ENCODE measurements around the gene TENT4B. TPM values are rescaled to one million over a fixed set of nuclear protein-coding genes. Genes with fewer than 3 reads are reported as not detected.

The TENT4B gene
- total RNA-seq, 1 donor from 2014 or later, result 8.4 TPM

DNA sequence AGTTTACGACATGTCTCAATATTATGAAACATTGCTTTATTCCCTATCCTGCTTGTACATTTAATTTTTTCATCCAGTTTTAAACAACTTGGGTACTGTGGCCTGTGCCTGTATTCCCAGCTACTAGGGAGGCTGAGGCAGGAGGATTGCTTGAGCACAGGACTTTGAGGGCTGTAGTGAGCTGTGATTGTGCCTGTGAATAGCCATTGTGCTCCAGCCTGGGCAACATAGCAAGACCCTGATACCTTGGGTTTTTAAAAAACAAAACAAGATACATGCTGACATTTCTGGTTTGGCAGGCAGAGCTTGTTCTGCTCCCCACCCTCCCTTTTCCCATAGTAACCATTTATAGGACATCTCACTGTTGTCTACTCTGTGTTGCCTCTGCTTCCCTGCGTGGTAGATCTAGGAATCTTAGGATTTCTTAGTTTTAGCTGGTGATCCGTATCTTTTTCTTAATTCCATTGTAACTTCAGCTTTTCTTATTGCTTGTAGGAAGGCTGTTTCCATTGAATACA lies 35.6 kb downstream of the TENT4B start:
- TF ChIP-seq, protein P1, sequence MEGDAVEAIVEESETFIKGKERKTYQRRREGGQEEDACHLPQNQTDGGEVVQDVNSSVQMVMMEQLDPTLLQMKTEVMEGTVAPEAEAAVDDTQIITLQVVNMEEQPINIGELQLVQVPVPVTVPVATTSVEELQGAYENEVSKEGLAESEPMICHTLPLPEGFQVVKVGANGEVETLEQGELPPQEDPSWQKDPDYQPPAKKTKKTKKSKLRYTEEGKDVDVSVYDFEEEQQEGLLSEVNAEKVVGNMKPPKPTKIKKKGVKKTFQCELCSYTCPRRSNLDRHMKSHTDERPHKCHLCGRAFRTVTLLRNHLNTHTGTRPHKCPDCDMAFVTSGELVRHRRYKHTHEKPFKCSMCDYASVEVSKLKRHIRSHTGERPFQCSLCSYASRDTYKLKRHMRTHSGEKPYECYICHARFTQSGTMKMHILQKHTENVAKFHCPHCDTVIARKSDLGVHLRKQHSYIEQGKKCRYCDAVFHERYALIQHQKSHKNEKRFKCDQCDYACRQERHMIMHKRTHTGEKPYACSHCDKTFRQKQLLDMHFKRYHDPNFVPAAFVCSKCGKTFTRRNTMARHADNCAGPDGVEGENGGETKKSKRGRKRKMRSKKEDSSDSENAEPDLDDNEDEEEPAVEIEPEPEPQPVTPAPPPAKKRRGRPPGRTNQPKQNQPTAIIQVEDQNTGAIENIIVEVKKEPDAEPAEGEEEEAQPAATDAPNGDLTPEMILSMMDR (IDR thresholded peaks at IDR 0.05), result no peak
- no peak overlapping the region for H3K27ac Mint-ChIP-seq (ENCODE audit: unreplicated experiment)
- no peaks in the 10 kb centered on the region for H3K27me3 Mint-ChIP-seq (ENCODE audit: low read depth)

DNA sequence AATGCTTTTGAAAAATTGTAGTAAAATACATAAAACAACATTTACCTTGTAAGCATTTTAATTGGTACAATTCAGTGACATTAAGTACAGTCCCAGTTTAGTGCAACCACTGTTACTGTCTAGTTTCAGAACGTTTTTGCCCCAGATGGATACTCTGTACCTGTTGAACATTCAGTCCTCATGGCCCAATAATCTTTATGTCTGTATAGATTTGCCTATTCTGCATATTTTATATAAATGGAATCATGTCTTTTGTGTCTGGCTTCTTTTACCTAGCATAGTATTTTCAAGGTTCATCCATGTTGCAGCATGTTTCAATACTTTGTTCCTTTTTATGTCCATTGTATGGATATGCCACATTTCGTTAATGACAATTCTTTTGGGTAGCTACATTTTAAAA lies 37.2 kb downstream of the TENT4B start:
- H3K36me3 Mint-ChIP-seq (ENCODE audit: low read depth), result no peaks in the 10 kb centered on the region
- no peak overlapping the region for H3K4me3 Mint-ChIP-seq (ENCODE audit: unreplicated experiment)
- peaks cover 35% of the 10 kb centered on the region for H3K4me1 Mint-ChIP-seq (ENCODE audit: low read depth)
- TF ChIP-seq, protein P1 (IDR thresholded peaks at IDR 0.05), result no peak
- no peaks in the 10 kb centered on the region for H3K27me3 Mint-ChIP-seq (ENCODE audit: low read depth)
- H3K27ac Mint-ChIP-seq (ENCODE audit: unreplicated experiment), result no peak overlapping the region
- DNase-seq (ENCODE audit: low spot score), result no peak
- no peaks in the 10 kb centered on the region for H3K9me3 Mint-ChIP-seq (ENCODE audit: low read depth)

More for the DNA sequence above, 35.6 kb downstream of the TENT4B start:
- DNase-seq (ENCODE audit: low spot score), result no peak
- Mint-ChIP-seq H3K36me3 (ENCODE audit: low read depth) (no peaks in the 10 kb centered on the region), H3K9me3 (ENCODE audit: low read depth) (no peaks in the 10 kb centered on the region), H3K4me1 (ENCODE audit: low read depth) (peaks cover 43% of the 10 kb centered on the region), H3K4me3 (ENCODE audit: unreplicated experiment) (no peak overlapping the region)

DNA sequence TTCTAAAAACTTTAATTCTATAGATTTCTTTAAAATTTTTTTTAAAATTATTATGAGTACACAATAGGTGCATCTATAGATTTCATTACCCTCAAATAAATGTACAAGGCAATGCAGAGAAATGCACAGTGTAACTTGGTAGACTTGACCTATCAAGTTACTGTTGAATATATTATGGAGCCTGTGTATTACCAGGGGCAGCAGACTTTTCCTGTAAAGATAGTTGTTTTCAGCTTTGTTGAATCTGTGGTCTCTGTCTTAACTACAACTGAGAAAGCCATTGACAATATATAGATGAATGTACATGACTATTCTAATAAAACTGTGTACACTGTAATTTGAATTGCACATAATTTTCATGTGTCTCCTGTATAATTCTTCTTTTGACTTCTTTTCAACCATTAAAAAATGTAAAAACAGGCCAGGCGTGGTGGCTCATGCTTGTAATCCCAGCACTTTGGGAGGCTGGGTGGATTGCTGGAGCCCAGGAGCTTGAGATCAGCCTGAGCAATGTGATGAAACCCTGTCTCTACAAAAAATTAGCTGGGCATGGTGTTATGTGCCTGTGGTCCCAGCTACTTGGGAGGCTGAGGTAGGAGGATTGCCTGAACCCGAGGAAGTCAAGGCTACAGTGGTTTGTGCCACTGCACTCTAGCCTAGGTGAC lies 39.4 kb downstream of the TENT4B start:
- Mint-ChIP-seq H3K27ac (ENCODE audit: unreplicated experiment) (no peak overlapping the region), H3K4me1 (ENCODE audit: low read depth) (peaks cover 41% of the 10 kb centered on the region), H3K9me3 (ENCODE audit: low read depth) (no peaks in the 10 kb centered on the region)

DNA sequence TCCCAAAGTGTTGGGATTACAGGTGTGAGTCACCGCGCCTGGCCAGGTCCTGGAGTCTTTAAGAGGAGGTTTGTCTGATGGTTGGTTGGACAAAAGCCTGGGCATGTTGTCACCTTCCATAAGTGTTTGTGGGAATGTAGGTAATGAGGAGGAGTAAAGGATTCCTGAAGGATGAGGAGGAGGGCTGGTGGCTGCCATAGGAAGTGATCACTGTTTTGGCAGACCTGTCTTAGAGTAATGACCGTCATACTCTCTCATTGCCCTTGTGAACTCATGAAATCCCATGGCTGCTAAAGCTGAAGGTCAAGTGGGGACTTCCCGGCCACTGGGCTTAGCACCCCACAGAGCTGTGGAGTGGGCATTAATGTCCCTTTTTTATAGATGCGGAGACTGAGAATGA lies 40.5 kb downstream of the TENT4B start:
- peaks cover 41% of the 10 kb centered on the region for H3K4me1 Mint-ChIP-seq (ENCODE audit: low read depth)
- H3K4me3 Mint-ChIP-seq (ENCODE audit: unreplicated experiment), result no peak overlapping the region
- H3K9me3 Mint-ChIP-seq (ENCODE audit: low read depth), result no peaks in the 10 kb centered on the region
- DNase-seq (ENCODE audit: low spot score), result no peak
- no peak overlapping the region for H3K27ac Mint-ChIP-seq (ENCODE audit: unreplicated experiment)
- TF ChIP-seq, protein P1 (IDR thresholded peaks at IDR 0.05), result no peak
- no peaks in the 10 kb centered on the region for H3K27me3 Mint-ChIP-seq (ENCODE audit: low read depth)
- H3K36me3 Mint-ChIP-seq (ENCODE audit: low read depth), result no peaks in the 10 kb centered on the region

More for the DNA sequence above, 39.4 kb downstream of the TENT4B start:
- TF ChIP-seq, protein P1 (IDR thresholded peaks at IDR 0.05), result no peak
- Mint-ChIP-seq H3K36me3 (ENCODE audit: low read depth) (no peaks in the 10 kb centered on the region), H3K27me3 (ENCODE audit: low read depth) (no peaks in the 10 kb centered on the region), H3K4me3 (ENCODE audit: unreplicated experiment) (no peak overlapping the region)
- DNase-seq (ENCODE audit: low spot score), result no peak

DNA sequence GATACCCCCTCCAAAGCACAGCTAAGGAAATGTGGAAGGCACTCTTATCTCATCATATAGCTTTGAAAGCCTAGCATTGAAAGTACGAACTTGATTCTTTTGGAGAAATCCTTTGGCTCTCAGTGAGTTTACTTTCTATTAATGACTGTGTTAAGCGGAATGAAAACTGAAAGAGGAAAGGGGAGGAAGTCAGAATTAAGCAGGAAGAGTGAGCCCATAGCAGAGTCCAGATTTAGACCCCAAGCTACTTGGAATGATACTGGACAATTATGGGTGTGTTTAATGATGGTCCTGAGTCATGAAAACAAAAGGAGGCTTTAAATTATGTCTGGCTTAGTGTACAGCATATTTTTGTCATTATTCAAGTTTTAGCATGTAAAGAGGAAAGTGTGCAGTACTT lies 42.2 kb downstream of the TENT4B start:
- Mint-ChIP-seq H3K36me3 (ENCODE audit: low read depth) (no peaks in the 10 kb centered on the region), H3K27me3 (ENCODE audit: low read depth) (no peaks in the 10 kb centered on the region), H3K9me3 (ENCODE audit: low read depth) (no peaks in the 10 kb centered on the region), H3K4me3 (ENCODE audit: unreplicated experiment) (no peak overlapping the region), H3K27ac (ENCODE audit: unreplicated experiment) (no peak overlapping the region), H3K4me1 (ENCODE audit: low read depth) (peaks cover 32% of the 10 kb centered on the region)
- TF ChIP-seq, protein P1 (IDR thresholded peaks at IDR 0.05), result no peak
- no peak for DNase-seq (ENCODE audit: low spot score)

All from chondrocyte (in vitro differentiated cells).